M059J (cell line): ENCODE results near the gene TUBB6. TPM values are rescaled to one million over a fixed set of nuclear protein-coding genes. Genes with fewer than 3 reads are reported as not detected.

Source experiments
- DNase-seq: peaks from one replicate; pipeline ENCODE4 v3.0.0-alpha.2; 2012; ENCODE audit warnings: low read depth
- total RNA-seq: library from RNA; depleted of rRNA; stranded (reverse); fragments of >200 nt; shearing (Covaris generic); gene quantifications from 2 replicates; pipeline ENCODE4 v1.2.3, GENCODE V29; 2014; rRNA removed

The TUBB6 gene
- total RNA-seq = 207 and 350 TPM in 2 replicates

GRCh38 chr18:12307701-12308385 lies at the start of gene TUBB6:
TSS of gene TUBB6 (plus strand) at chr18:12308241. CDS start at chr18:12308293, 52 bp downstream.
- peak; percentile 62 for DNase-seq

GRCh38 chr18:12258719-12259705 lies 49.0 kb upstream of the TUBB6 start:
- no peak for DNase-seq

GRCh38 chr18:12262748-12263147 lies 45.3 kb upstream of the TUBB6 start:
- DNase-seq = no peak

GRCh38 chr18:12264864-12265263 lies 43.2 kb upstream of the TUBB6 start:
- DNase-seq = no peak

- peak; percentile 77 for DNase-seq
Observed at GRCh38 chr18:12271376-12272235, 36.4 kb upstream of the TUBB6 start.

GRCh38 chr18:12274793-12275192 lies 33.2 kb upstream of the TUBB6 start:
- no peak for DNase-seq

GRCh38 chr18:12276736-12277554 lies 31.1 kb upstream of the TUBB6 start:
- DNase-seq = no peak

GRCh38 chr18:12278215-12278671 lies 29.8 kb upstream of the TUBB6 start:
- DNase-seq = peak; percentile 36

- DNase-seq = peak; percentile 92
Observed at GRCh38 chr18:12278741-12279682, 29.0 kb upstream of the TUBB6 start.

GRCh38 chr18:12279781-12280531 lies 28.1 kb upstream of the TUBB6 start:
- DNase-seq = no peak

GRCh38 chr18:12281861-12282260 lies 26.2 kb upstream of the TUBB6 start:
- no peak for DNase-seq

GRCh38 chr18:12282442-12283039 lies 25.5 kb upstream of the TUBB6 start:
- DNase-seq = peak; percentile 75

GRCh38 chr18:12283256-12283655 lies 24.8 kb upstream of the TUBB6 start:
- DNase-seq = peak; percentile 57

- no peak for DNase-seq
Observed at GRCh38 chr18:12283666-12284065, 24.4 kb upstream of the TUBB6 start.

- no peak for DNase-seq
Observed at GRCh38 chr18:12287131-12287681, 20.8 kb upstream of the TUBB6 start.

GRCh38 chr18:12287684-12288402 lies 20.2 kb upstream of the TUBB6 start:
- peak; percentile 75 for DNase-seq

- DNase-seq = no peak
Observed at GRCh38 chr18:12288403-12288755, 19.7 kb upstream of the TUBB6 start.

- no peak for DNase-seq
Observed at GRCh38 chr18:12290086-12290485, 18.0 kb upstream of the TUBB6 start.
